ENCODE results near the gene PTEN. TPM values are rescaled to one million over a fixed set of nuclear protein-coding genes. Genes with fewer than 3 reads are reported as not detected.

PTEN gene
- total and polyA plus RNA-seq, 9 of the 15 experiments (the other 6 are each of a cell fraction or from before 2014, with no cell fraction given), result 8.4 to 56.9 (median 22.2) TPM

- TF ChIP-seq ZNF77 (CRISPR knock-in tag; IDR thresholded peaks at IDR 0.05), result no peak
- peak; percentile 49; the same call in 1 of the 2 replicates for TF ChIP-seq TAF7 (tag; IDR thresholded peaks at IDR 0.05)
- TF ChIP-seq KAT2B (IDR thresholded peaks at IDR 0.05; ENCODE audit: low read depth, low read length), result no peak
- peak; percentile 36; the same call in 1 of the 2 replicates for TF ChIP-seq ETS1 (conservative IDR thresholded peaks at IDR 0.05; ENCODE audit: control insufficient read depth, low read depth, low read length)
- TF ChIP-seq TBL1XR1 (IDR thresholded peaks at IDR 0.05; ENCODE audit: low read length in 2 of 2), result 0 out of 4 replicates have a peak, but pooled peaks of 1 of the 2 experiments have one; percentile 12
- no peak for TF ChIP-seq ZNF354B (CRISPR knock-in tag; IDR thresholded peaks at IDR 0.05)
- TF ChIP-seq MXI1 (IDR thresholded peaks at IDR 0.05; ENCODE audit: low read depth, low read length), result 0 out of 2 replicates have a peak, but pooled peaks have one; percentile 38
- TF ChIP-seq NFXL1 (CRISPR knock-in tag; IDR thresholded peaks at IDR 0.05), result no peak
- no peak for TF ChIP-seq SRSF9 (IDR thresholded peaks at IDR 0.05; ENCODE audit: borderline replicate concordance, low read depth, low read length)
- TF ChIP-seq GATAD2B (IDR thresholded peaks at IDR 0.05; ENCODE audit: borderline replicate concordance), result no peak
- TF ChIP-seq EZH2 (IDR thresholded peaks at IDR 0.05; ENCODE audit: borderline replicate concordance, low read depth, low read length), result no peak
- no peak for TF ChIP-seq MYBL2 (IDR thresholded peaks at IDR 0.05; ENCODE audit: low read depth)
- TF ChIP-seq MYBL2 (CRISPR knock-in tag; IDR thresholded peaks at IDR 0.05; ENCODE audit: borderline replicate concordance), result no peak
- peak in 1 of 2 experiments; percentile 15; a peak in 2 of 4 replicates for TF ChIP-seq SIN3A (IDR thresholded peaks at IDR 0.05; ENCODE audit: borderline replicate concordance in 2 of 2, control insufficient read depth in 1 of 2, low read depth in 2 of 2, low read length in 2 of 2)
- TF ChIP-seq ZZZ3 (IDR thresholded peaks at IDR 0.05), result no peak
- no peak for TF ChIP-seq TCF7 (IDR thresholded peaks at IDR 0.05; ENCODE audit: borderline replicate concordance)
- TF ChIP-seq ZSCAN32 (CRISPR knock-in tag; IDR thresholded peaks at IDR 0.05), result no peak
- no peak for TF ChIP-seq CBFB (CRISPR knock-in tag; IDR thresholded peaks at IDR 0.05)
- no peak for TF ChIP-seq LEF1 (IDR thresholded peaks at IDR 0.05)
- peak; percentile 44 for TF ChIP-seq MAX (CRISPR knock-in tag; IDR thresholded peaks at IDR 0.05)
- no peak for TF ChIP-seq HDAC1 (IDR thresholded peaks at IDR 0.05)
- TF ChIP-seq KLF13 (tag; IDR thresholded peaks at IDR 0.05; ENCODE audit: borderline replicate concordance, low read depth), result peak; percentile 57; the same call in 1 of the 2 replicates
- TF ChIP-seq ADNP (tag; IDR thresholded peaks at IDR 0.05), result no peak
- TF ChIP-seq ETV1 (tag; conservative IDR thresholded peaks at IDR 0.05; ENCODE audit: low read depth), result peak; percentile 87
- no peak for TF ChIP-seq HSF4 (CRISPR knock-in tag; IDR thresholded peaks at IDR 0.05; ENCODE audit: borderline replicate concordance)
- no peak for TF ChIP-seq PRPF4 (IDR thresholded peaks at IDR 0.05; ENCODE audit: insufficient read depth, low read depth, low read length, poor library complexity, severe bottlenecking)
- no peak for TF ChIP-seq HES1 (IDR thresholded peaks at IDR 0.05; ENCODE audit: low read depth)
Measured at GRCh38 chr10:87817609-87818504, 45.6 kb upstream of the PTEN start, which contains the start of gene ATAD1 (continued).

All from K562 (cell line).